HepG2 (cell line): Measurements from ENCODE around the gene NUTF2. TPM values are rescaled to one million over a fixed set of nuclear protein-coding genes. Genes with fewer than 3 reads are reported as not detected.

Experiments used
- ETS1 ChIP-seq: sonication (generic); formaldehyde crosslinking; IDR thresholded peaks from 2 replicates; pipeline ENCODE4 v1.4.0; 2020; ENCODE audit warnings: missing genetic modification reagents
- HHEX ChIP-seq: IDR thresholded peaks from 2 replicates; pipeline ENCODE4 v1.6.1; 2016; ENCODE audit warnings: control low read depth
- HIVEP1 ChIP-seq: sonication (generic); formaldehyde crosslinking; IDR thresholded peaks from 2 replicates; pipeline ENCODE4 v1.4.0; 2020; ENCODE audit warnings: mild to moderate bottlenecking, missing genetic modification reagents
- HMGXB4 ChIP-seq, 2 experiments: sonication (generic) in 1 of 2; formaldehyde crosslinking in 1 of 2; IDR thresholded peaks; 2 replicates each; pipeline versions ENCODE4 v1.4.0 to v1.6.1; 2018 to 2020; ENCODE audit warnings: missing genetic modification reagents in 2 of 2, borderline replicate concordance in 1 of 2, low read depth in 1 of 2, mild to moderate bottlenecking in 1 of 2, missing biosample characterization in 1 of 2
- HNRNPUL1 ChIP-seq: fragments of 200-400 bp; formaldehyde crosslinking; IDR thresholded peaks from 2 replicates; pipeline ENCODE4 v1.6.1; 2017; ENCODE audit warnings: low read depth, mild to moderate bottlenecking, low read length, moderate library complexity
- KDM5A ChIP-seq: fragments of 200-600 bp; sonication (generic); IDR thresholded peaks from 2 replicates; pipeline ENCODE4 v1.7.0; 2018; ENCODE audit warnings: antibody characterized with exemption, mild to moderate bottlenecking, low read length, borderline replicate concordance
- KDM5B ChIP-seq: sonication (generic); formaldehyde crosslinking; IDR thresholded peaks from 2 replicates; pipeline ENCODE4 v1.4.0; 2020; ENCODE audit warnings: missing genetic modification reagents, mild to moderate bottlenecking, borderline replicate concordance
- KLF11 ChIP-seq: IDR thresholded peaks from 2 replicates; pipeline ENCODE4 v1.6.1; 2016; ENCODE audit warnings: missing compliant biosample characterization
- KMT2A ChIP-seq: sonication (generic); formaldehyde crosslinking; IDR thresholded peaks from 2 replicates; pipeline ENCODE4 v1.4.0; 2020; ENCODE audit warnings: missing genetic modification reagents
- NCOA5 ChIP-seq: sonication (generic); formaldehyde crosslinking; IDR thresholded peaks from 2 replicates; pipeline ENCODE4 v1.4.0; 2020; ENCODE audit warnings: missing genetic modification reagents
- NONO ChIP-seq, 2 experiments: fragments of 450-650 bp in 1 of 2; sonication (generic) in 1 of 2; formaldehyde crosslinking in 1 of 2; IDR thresholded peaks in 1 of 2; conservative IDR thresholded peaks in 1 of 2; 2 replicates each; pipeline versions ENCODE4 v1.6.1 to v1.8.0; 2017 to 2022; ENCODE audit warnings: mild to moderate bottlenecking in 1 of 2, missing genetic modification reagents in 1 of 2, moderate library complexity in 1 of 2
- NR1H2 ChIP-seq: sonication (generic); formaldehyde crosslinking; IDR thresholded peaks from 2 replicates; pipeline ENCODE4 v1.8.1; 2022; ENCODE audit warnings: low read depth, missing genetic modification reagents, borderline replicate concordance
- NR2F2 ChIP-seq: IDR thresholded peaks from 2 replicates; pipeline ENCODE4 v1.6.1; 2012; ENCODE audit warnings: low read depth, inconsistent platforms, borderline replicate concordance
- PHF21A ChIP-seq: sonication (generic); formaldehyde crosslinking; IDR thresholded peaks from 2 replicates; pipeline ENCODE4 v1.5.0; 2020; ENCODE audit warnings: mild to moderate bottlenecking, missing genetic modification reagents
- RAD51 ChIP-seq: fragments of 450-650 bp; IDR thresholded peaks from 2 replicates; pipeline ENCODE4 v1.6.1; 2016; ENCODE audit warnings: borderline replicate concordance
- RARA ChIP-seq: IDR thresholded peaks from 2 replicates; pipeline ENCODE4 v1.6.1; 2016; ENCODE audit warnings: missing genetic modification reagents, missing compliant biosample characterization
- TEAD3 ChIP-seq: optimal IDR thresholded peaks from 2 replicates; pipeline ENCODE3; 2016; ENCODE audit warnings: borderline replicate concordance
- TOE1 ChIP-seq: sonication (generic); formaldehyde crosslinking; IDR thresholded peaks from 2 replicates; pipeline ENCODE4 v1.4.0; 2020; ENCODE audit warnings: mild to moderate bottlenecking, missing genetic modification reagents
- ZNF460 ChIP-seq: sonication (generic); formaldehyde crosslinking; IDR thresholded peaks from 2 replicates; pipeline ENCODE4 v1.5.1; 2020; ENCODE audit warnings: missing genetic modification reagents, mild to moderate bottlenecking, borderline replicate concordance
- ZNF749 ChIP-seq: sonication (generic); formaldehyde crosslinking; IDR thresholded peaks from 2 replicates; pipeline ENCODE4 v1.8.0; 2022; ENCODE audit warnings: mild to moderate bottlenecking, missing genetic modification reagents, moderate library complexity, borderline replicate concordance
- ZSCAN20 ChIP-seq: sonication (generic); formaldehyde crosslinking; IDR thresholded peaks from 2 replicates; pipeline ENCODE4 v1.4.0; 2020; ENCODE audit warnings: missing genetic modification reagents, mild to moderate bottlenecking, borderline replicate concordance
- polyA plus RNA-seq, 8 experiments: library from polyadenylated mRNA; depleted of rRNA in 3 of 8; stranded (reverse) in 7 of 8; unstranded in 1 of 8; fragments of >200 nt; fragmentation: Illumina TruSeq in 4 of 8; extraction: Trizol in 4 of 8; gene quantifications; 2 replicates each; pipeline versions ENCODE4 v1.2.1 to v1.2.3, GENCODE V29; 2011 to 2016; ENCODE audit warnings: low read depth in 4 of 8, missing spikeins in 1 of 8, mixed read lengths in 1 of 8; ENCODE audit not compliant: insufficient read depth in 1 of 8
- total RNA-seq, 5 experiments: library from RNA; depleted of rRNA; stranded (reverse); fragments of >200 nt; fragmentation: Illumina TruSeq; extraction: Trizol; gene quantifications; 2 replicates each; pipeline ENCODE4 v1.2.3, GENCODE V29; 2016; ENCODE audit warnings: low read depth in 1 of 5
- TF ChIP-seq, protein P1 (sequence below): sonication (generic); formaldehyde crosslinking; IDR thresholded peaks from 2 replicates; pipeline ENCODE4 v1.9.0; 2021; ENCODE audit warnings: missing genetic modification reagents, borderline replicate concordance

NUTF2 gene
- total and polyA plus RNA-seq, 2 of the 13 experiments (the other 11 are each of a cell fraction or from before 2014, with no cell fraction given): 168 to 214 TPM

DNA sequence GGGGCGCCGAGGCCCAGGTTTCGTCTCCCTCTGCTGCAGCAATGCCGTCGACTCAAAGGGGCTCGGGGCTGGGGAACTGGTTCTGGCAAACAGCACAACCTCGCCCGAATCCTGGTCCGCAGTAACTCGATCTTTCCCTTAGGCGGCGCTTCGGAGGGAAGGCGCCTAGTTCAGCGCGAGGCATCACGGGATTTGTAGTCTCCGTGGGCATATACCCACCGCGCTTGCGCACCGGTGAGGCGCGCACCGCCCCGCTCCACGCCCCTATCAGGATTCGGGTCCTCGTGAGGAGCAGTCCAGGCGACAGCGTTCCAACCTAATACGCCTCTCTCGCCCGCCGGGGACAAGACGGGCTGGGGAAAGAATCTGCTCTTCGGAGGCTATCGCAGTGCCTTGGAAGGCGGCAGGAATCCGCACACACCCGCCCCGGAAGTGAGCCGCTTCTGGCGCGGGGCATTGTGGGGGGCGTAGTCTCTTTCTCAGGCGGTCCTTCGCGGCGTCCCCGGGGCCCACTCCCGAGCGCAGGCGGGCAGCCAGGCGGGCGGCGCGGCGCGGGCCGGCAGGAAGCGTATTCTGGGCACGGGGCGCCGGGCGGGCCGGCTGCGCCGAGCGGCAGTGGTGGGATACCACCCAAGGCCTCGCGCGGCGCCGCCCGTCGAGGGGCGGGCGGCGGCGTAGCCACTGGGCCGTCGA is 4.8 kb upstream of the NUTF2 start, which contains the start of gene THAP11 (continued):
- TF ChIP-seq ETS1 (CRISPR knock-in tag): no peak
- TF ChIP-seq HMGXB4 (CRISPR knock-in tag; IDR thresholded peaks at IDR 0.05; ENCODE audit: borderline replicate concordance in 1 of 2, low read depth in 1 of 2): peak; percentile 51 to 94
- TF ChIP-seq TOE1 (CRISPR knock-in tag): peak; percentile 53; the same call in 1 of the 2 replicates
- peak; percentile 83 for TF ChIP-seq KMT2A (CRISPR knock-in tag)
- 0 out of 2 replicates have a peak, but pooled peaks have one; percentile 43 for TF ChIP-seq HIVEP1
- 0 out of 2 replicates have a peak, but pooled peaks have one; percentile 63 for TF ChIP-seq ZNF749 (CRISPR knock-in tag)
- 0 out of 2 replicates have a peak, but pooled peaks have one; percentile 12 for TF ChIP-seq RARA
- no peak for TF ChIP-seq NR2F2
- TF ChIP-seq RAD51: no peak
- peak; percentile 87 for TF ChIP-seq TEAD3 (CRISPR knock-in tag)
- TF ChIP-seq ZSCAN20: no peak
- no peak for TF ChIP-seq HNRNPUL1
- TF ChIP-seq, protein P1, sequence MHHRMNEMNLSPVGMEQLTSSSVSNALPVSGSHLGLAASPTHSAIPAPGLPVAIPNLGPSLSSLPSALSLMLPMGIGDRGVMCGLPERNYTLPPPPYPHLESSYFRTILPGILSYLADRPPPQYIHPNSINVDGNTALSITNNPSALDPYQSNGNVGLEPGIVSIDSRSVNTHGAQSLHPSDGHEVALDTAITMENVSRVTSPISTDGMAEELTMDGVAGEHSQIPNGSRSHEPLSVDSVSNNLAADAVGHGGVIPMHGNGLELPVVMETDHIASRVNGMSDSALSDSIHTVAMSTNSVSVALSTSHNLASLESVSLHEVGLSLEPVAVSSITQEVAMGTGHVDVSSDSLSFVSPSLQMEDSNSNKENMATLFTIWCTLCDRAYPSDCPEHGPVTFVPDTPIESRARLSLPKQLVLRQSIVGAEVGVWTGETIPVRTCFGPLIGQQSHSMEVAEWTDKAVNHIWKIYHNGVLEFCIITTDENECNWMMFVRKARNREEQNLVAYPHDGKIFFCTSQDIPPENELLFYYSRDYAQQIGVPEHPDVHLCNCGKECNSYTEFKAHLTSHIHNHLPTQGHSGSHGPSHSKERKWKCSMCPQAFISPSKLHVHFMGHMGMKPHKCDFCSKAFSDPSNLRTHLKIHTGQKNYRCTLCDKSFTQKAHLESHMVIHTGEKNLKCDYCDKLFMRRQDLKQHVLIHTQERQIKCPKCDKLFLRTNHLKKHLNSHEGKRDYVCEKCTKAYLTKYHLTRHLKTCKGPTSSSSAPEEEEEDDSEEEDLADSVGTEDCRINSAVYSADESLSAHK (CRISPR knock-in tag): no peak
- TF ChIP-seq KDM5B: no peak; the same call in 1 of the 2 replicates
- no peak; the same call in 1 of the 2 replicates for TF ChIP-seq HHEX (CRISPR knock-in tag)
- peak; percentile 90 for TF ChIP-seq KLF11 (CRISPR knock-in tag)
- TF ChIP-seq PHF21A (CRISPR knock-in tag): no peak; the same call in 1 of the 2 replicates
- no peak for TF ChIP-seq NONO (IDR thresholded peaks at IDR 0.05)
- peak; percentile 76; the same call in 1 of the 2 replicates for TF ChIP-seq NONO (CRISPR knock-in tag; conservative IDR thresholded peaks at IDR 0.05)
- TF ChIP-seq KDM5A: peak; percentile 90; the same call in 1 of the 2 replicates
- TF ChIP-seq ZNF460 (CRISPR knock-in tag): no peak
- no peak for TF ChIP-seq NCOA5
- TF ChIP-seq NR1H2 (CRISPR knock-in tag): no peak
